CD4-positive, alpha-beta T cell (primary cell): ENCODE data around the gene DBH. TPM values are rescaled to one million over a fixed set of nuclear protein-coding genes. Genes with fewer than 3 reads are reported as not detected.

Source experiments
- ATAC-seq: fragments of 200-7000 bp; cut with Tn5 transposase; one replicate; pipeline ENCODE4 v1.10.0; 2022; ENCODE audit warnings: mild to moderate bottlenecking; ENCODE audit not compliant: poor library complexity
- CTCF ChIA-PET: fragments of 350-600 bp; sonication (Branson Sonifier 250); formaldehyde crosslinking; loops from one replicate; lab custom pipeline; 2021; ENCODE audit warnings: antibody characterized with exemption, inconsistent platforms; lab: Charles Lee
- POLR2A ChIA-PET: fragments of 350-600 bp; sonication (Branson Sonifier 250); formaldehyde crosslinking; loops from one replicate; lab custom pipeline; 2021; ENCODE audit warnings: antibody characterized with exemption, inconsistent platforms; lab: Charles Lee
- DNase-seq, 14 experiments: peaks; one replicate each; pipeline ENCODE4 v3.0.0-alpha.2; 2013 to 2020; ENCODE audit warnings: mixed read lengths in 2 of 14
- H3K27ac ChIP-seq, 2 donors: one replicate each; pipeline versions ENCODE4 v1.5.1 to v1.7.0; 2013; ENCODE audit warnings: low read length in 2 of 2, low read depth in 1 of 2, mild to moderate bottlenecking in 1 of 2
- H3K27me3 ChIP-seq, 2 experiments: 1 replicate in 1 of 2; 2 replicates in 1 of 2; pipeline versions ENCODE4 v1.6.1 to v1.7.0; 2013; ENCODE audit warnings: low read length in 2 of 2, control low read depth in 1 of 2, mild to moderate bottlenecking in 1 of 2, moderate library complexity in 1 of 2; ENCODE audit not compliant: insufficient read depth in 2 of 2, control insufficient read depth in 1 of 2
- H3K36me3 ChIP-seq: one replicate; pipeline ENCODE4 v1.6.1; 2013; ENCODE audit warnings: low read length, control low read depth; ENCODE audit not compliant: insufficient read depth
- H3K4me1 ChIP-seq: one replicate; pipeline ENCODE4 v1.6.1; 2013; ENCODE audit warnings: low read length, control low read depth; ENCODE audit not compliant: insufficient read depth
- H3K4me3 ChIP-seq: one replicate; pipeline ENCODE4 v1.5.1; 2013; ENCODE audit warnings: mild to moderate bottlenecking, low read length, moderate library complexity
- H3K9me3 ChIP-seq, 2 experiments: 1 replicate in 1 of 2; 2 replicates in 1 of 2; pipeline versions ENCODE4 v1.6.1 to v1.7.0; 2013; ENCODE audit warnings: low read length in 2 of 2, mild to moderate bottlenecking in 2 of 2, control low read depth in 1 of 2, moderate library complexity in 1 of 2; ENCODE audit not compliant: control insufficient read depth in 1 of 2, insufficient read depth in 1 of 2
- H3K27ac Mint-ChIP-seq: one replicate; pipeline ENCODE4 v1.8.0; 2020; ENCODE audit warnings: mixed read lengths
- H3K27me3 Mint-ChIP-seq: one replicate; pipeline ENCODE4 v1.8.0; 2021; ENCODE audit warnings: mixed read lengths
- H3K36me3 Mint-ChIP-seq: one replicate; pipeline ENCODE4 v1.8.0; 2021; ENCODE audit warnings: low read depth, mixed read lengths
- H3K4me1 Mint-ChIP-seq: one replicate; pipeline ENCODE4 v1.8.0; 2021; ENCODE audit warnings: low read depth, mixed read lengths
- H3K4me3 Mint-ChIP-seq: one replicate; pipeline ENCODE4 v1.8.0; 2020; ENCODE audit warnings: mild to moderate bottlenecking, mixed read lengths
- H3K9me3 Mint-ChIP-seq: one replicate; pipeline ENCODE4 v1.8.0; 2020; ENCODE audit warnings: mixed read lengths
- intact Hi-C, 2 experiments: fragments of 100-400 bp; cut with DNase I in 1 of 2; cut with micrococcal nuclease in 1 of 2; formaldehyde crosslinking; loops; one replicate each; pipeline versions ENCODE4 v1.15.1 to v1.9.0; 2023 to 2025; cut with DNase I, micrococcal nuclease
- total RNA-seq, 174 experiments: library from RNA in 2 of 174; stranded (reverse) in 2 of 174; gene quantifications; one replicate each; pipeline ENCODE4 v1.2.3 and lab custom pipeline; 2021 to 2026
- TF ChIP-seq, protein P1 (sequence below): fragments of 200-600 bp; IDR thresholded peaks from one replicate; pipeline ENCODE4 v1.8.0; 2022; ENCODE audit warnings: antibody characterized with exemption, mild to moderate bottlenecking

The DBH gene
- total RNA-seq, 2 experiments from 2014 or later = 1.7 to 1.8 TPM

DNA sequence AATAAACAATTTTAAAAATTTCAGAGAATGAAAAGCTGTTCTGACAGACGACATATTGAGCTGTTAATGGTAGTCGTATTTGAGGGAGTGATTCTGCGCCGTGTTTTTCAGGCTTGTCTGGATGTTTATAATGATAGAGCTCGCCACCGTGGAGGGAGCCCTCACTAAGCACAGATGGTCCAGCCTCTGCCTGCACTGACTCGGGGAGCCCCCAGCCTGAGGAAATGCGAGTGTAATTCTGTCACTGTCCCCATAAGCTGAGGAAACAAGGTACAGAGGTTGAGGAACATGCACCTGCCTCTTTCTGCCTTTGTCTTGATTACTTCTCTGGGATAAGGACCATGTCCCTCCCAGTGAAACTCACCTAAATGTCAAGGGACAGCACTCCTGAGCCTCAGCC is 7.4 kb upstream of the DBH start:
- H3K27ac Mint-ChIP-seq = no peak overlapping the region
- Histone ChIP-seq H3K4me3 (no peak overlapping the region), H3K4me1 (no peaks in the 10 kb centered on the region), H3K36me3 (no peaks in the 10 kb centered on the region), H3K9me3 (peaks cover 6 to 8% of the 10 kb centered on the region in 2 experiments), H3K27me3 (no peaks in the 10 kb centered on the region), H3K27ac (no peak overlapping the region)
- DNase-seq (no peak), ATAC-seq (no peak)
- H3K36me3 Mint-ChIP-seq = no peaks in the 10 kb centered on the region
- H3K4me1 Mint-ChIP-seq = no peaks in the 10 kb centered on the region
- intact Hi-C loops = no loop called here
- CTCF ChIA-PET = no interaction called here
- POLR2A ChIA-PET = interaction anchor here (1.1 kb wide), 1 partner anchor 21 kb away, joined by 3 read pairs; no protein-coding TSS in a partner anchor
- TF ChIP-seq, protein P1, sequence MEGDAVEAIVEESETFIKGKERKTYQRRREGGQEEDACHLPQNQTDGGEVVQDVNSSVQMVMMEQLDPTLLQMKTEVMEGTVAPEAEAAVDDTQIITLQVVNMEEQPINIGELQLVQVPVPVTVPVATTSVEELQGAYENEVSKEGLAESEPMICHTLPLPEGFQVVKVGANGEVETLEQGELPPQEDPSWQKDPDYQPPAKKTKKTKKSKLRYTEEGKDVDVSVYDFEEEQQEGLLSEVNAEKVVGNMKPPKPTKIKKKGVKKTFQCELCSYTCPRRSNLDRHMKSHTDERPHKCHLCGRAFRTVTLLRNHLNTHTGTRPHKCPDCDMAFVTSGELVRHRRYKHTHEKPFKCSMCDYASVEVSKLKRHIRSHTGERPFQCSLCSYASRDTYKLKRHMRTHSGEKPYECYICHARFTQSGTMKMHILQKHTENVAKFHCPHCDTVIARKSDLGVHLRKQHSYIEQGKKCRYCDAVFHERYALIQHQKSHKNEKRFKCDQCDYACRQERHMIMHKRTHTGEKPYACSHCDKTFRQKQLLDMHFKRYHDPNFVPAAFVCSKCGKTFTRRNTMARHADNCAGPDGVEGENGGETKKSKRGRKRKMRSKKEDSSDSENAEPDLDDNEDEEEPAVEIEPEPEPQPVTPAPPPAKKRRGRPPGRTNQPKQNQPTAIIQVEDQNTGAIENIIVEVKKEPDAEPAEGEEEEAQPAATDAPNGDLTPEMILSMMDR = no peak
- H3K27me3 Mint-ChIP-seq = no peaks in the 10 kb centered on the region
- peaks cover 10% of the 10 kb centered on the region for H3K9me3 Mint-ChIP-seq
- no peak overlapping the region for H3K4me3 Mint-ChIP-seq

DNA sequence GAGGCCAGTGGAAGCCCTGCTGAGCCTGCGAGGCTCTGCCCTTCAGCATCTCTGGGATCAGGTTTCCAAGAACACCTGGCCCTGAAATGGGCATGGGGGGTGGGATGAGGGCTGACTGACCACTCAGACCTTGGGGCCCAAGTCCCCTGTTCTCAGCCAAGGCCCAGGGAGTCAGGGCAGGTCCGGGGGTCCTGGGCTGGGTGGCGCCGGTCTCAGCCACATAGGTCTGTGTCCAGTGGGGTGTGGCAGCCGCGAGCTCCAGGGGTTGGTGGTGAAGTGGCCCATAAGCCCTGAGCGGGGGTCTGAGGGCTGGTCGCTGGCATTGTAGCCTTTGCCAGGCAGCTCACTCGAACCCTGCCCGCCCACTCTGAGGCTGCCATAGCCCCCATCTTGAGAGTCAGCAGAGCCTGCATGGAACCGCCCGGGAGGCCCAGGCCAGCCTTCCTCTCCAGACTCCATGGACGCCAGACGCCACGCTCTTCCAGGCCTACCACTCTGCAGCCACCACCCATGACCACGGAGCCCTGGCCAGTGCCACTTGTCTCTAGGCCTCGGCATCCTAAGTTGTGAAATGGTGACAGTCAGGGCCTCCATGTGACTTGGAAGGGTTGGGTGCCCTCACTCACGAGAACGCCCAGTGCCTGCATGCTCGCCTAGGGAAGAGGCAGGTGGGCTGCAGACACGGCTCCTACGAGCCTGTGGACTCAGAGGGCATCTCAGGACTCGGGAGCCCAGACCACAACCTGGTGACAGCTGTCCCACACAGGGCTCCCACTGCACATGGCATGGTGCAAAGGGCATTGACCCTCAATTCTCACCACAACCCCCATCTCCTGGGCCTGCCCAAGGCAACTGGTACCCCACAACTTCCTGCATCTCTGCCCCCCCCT is 6.7 kb upstream of the DBH start:
- TF ChIP-seq, protein P1 = no peak
- H3K4me3 Mint-ChIP-seq = no peak overlapping the region
- no peaks in the 10 kb centered on the region for H3K4me1 Mint-ChIP-seq
- no peak overlapping the region for H3K27ac Mint-ChIP-seq
- no peaks in the 10 kb centered on the region for H3K36me3 Mint-ChIP-seq
- peaks cover 10% of the 10 kb centered on the region for H3K9me3 Mint-ChIP-seq
- ATAC-seq (no peak), DNase-seq (no peak)
- no peak overlapping the region for H3K4me3 ChIP-seq
- no peaks in the 10 kb centered on the region for H3K27me3 ChIP-seq
- CTCF ChIA-PET = no interaction called here
- H3K9me3 ChIP-seq = peaks cover 6 to 8% of the 10 kb centered on the region in 2 experiments
- no peaks in the 10 kb centered on the region for H3K36me3 ChIP-seq
- H3K27me3 Mint-ChIP-seq = no peaks in the 10 kb centered on the region
- POLR2A ChIA-PET = no interaction called here
- H3K4me1 ChIP-seq = no peaks in the 10 kb centered on the region
- intact Hi-C loops = no loop called here
- H3K27ac ChIP-seq = no peak overlapping the region

DNA sequence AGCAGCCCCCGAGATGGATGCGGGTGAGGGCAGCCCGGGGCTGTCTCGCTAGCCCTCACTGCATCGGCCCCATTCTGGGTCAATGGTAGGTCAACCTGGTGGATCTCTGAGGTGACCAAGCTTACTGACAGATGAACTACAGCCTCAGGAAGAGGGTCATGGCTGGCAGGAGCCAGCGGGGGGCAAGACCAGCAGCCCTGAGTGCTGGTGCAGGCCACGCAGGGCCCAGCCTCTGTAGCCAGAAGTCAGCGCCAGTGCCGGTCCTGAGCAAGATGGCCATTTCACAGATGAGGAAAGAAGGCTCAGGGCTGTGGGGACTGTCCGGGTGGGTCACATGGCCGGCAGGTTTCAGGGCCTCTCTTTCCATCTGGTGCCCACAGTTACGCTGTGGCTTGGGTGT is 5.1 kb upstream of the DBH start:
- ATAC-seq (no peak), DNase-seq (no peak)
- Histone ChIP-seq H3K27ac (no peak overlapping the region), H3K4me3 (no peak overlapping the region), H3K9me3 (peaks cover 0 to 3% of the 10 kb centered on the region in 2 experiments), H3K4me1 (no peaks in the 10 kb centered on the region), H3K27me3 (no peaks in the 10 kb centered on the region), H3K36me3 (no peaks in the 10 kb centered on the region)
- TF ChIP-seq, protein P1 = no peak
- no peaks in the 10 kb centered on the region for H3K36me3 Mint-ChIP-seq
- intact Hi-C loops = no loop called here
- H3K4me1 Mint-ChIP-seq = no peaks in the 10 kb centered on the region
- H3K27ac Mint-ChIP-seq = no peak overlapping the region
- ChIA-PET POLR2A (no interaction called here), CTCF (no interaction called here)
- no peak overlapping the region for H3K4me3 Mint-ChIP-seq
- peaks cover 8% of the 10 kb centered on the region for H3K9me3 Mint-ChIP-seq
- H3K27me3 Mint-ChIP-seq = no peaks in the 10 kb centered on the region
